GM18498 (cell line): ENCODE measurements around the gene GPC3.
"Not testable (repeated sequence)": the region's sequence is repeated elsewhere in the genome, so short reads cannot be mapped to it uniquely, and the experiment has no call there.

ENCODE experiments used
- ATAC-seq: cut with Tn5 transposase; IDR thresholded peaks from one replicate; pipeline ENCODE4 v1.9.1; 2021; ENCODE audit warnings: mild to moderate bottlenecking, moderate library complexity; ENCODE audit not compliant: unreplicated experiment

GPC3 gene

GRCh38 chrX:133627673-133628072, 357.7 kb downstream of the GPC3 start:
- ATAC-seq = no peak

- ATAC-seq = not testable (repeated sequence)
Measured at GRCh38 chrX:133621384-133621783, 364.0 kb downstream of the GPC3 start.

GRCh38 chrX:133611676-133612075, 373.7 kb downstream of the GPC3 start:
- no peak for ATAC-seq

- ATAC-seq = no peak
Measured at GRCh38 chrX:133610056-133610455, 375.3 kb downstream of the GPC3 start.

GRCh38 chrX:133609166-133609565, 376.2 kb downstream of the GPC3 start:
- no peak for ATAC-seq

- no peak for ATAC-seq
Measured at GRCh38 chrX:133608406-133608805, 377.0 kb downstream of the GPC3 start.

- ATAC-seq = no peak
Measured at GRCh38 chrX:133607419-133608348, 377.7 kb downstream of the GPC3 start.

GRCh38 chrX:133606990-133607389, 378.4 kb downstream of the GPC3 start:
- no peak for ATAC-seq

GRCh38 chrX:133604801-133605200, 380.6 kb downstream of the GPC3 start:
- ATAC-seq = no peak

- no peak for ATAC-seq
Measured at GRCh38 chrX:133602881-133603280, 382.5 kb downstream of the GPC3 start.

GRCh38 chrX:133601116-133601515, 384.3 kb downstream of the GPC3 start:
- ATAC-seq = no peak

GRCh38 chrX:133600536-133600935, 384.9 kb downstream of the GPC3 start:
- ATAC-seq = no peak

GRCh38 chrX:133598601-133599335, 386.6 kb downstream of the GPC3 start:
- ATAC-seq = no peak

- no peak for ATAC-seq
Measured at GRCh38 chrX:133594156-133594555, 391.2 kb downstream of the GPC3 start.

GRCh38 chrX:133593531-133593930, 391.9 kb downstream of the GPC3 start:
- ATAC-seq = no peak

- no peak for ATAC-seq
Measured at GRCh38 chrX:133590703-133591505, 394.5 kb downstream of the GPC3 start.

- no peak for ATAC-seq
Measured at GRCh38 chrX:133588827-133589226, 396.6 kb downstream of the GPC3 start.

- no peak for ATAC-seq
Measured at GRCh38 chrX:133587818-133588217, 397.6 kb downstream of the GPC3 start.

GRCh38 chrX:133587071-133587470, 398.3 kb downstream of the GPC3 start:
- ATAC-seq = no peak

- no peak for ATAC-seq
Measured at GRCh38 chrX:133586443-133586842, 399.0 kb downstream of the GPC3 start.

GRCh38 chrX:133583825-133584224, 401.6 kb downstream of the GPC3 start:
- ATAC-seq = no peak
